ENCODE measurements around the gene TULP4.
"Not testable (repeated sequence)": the region's sequence is repeated elsewhere in the genome, so short reads cannot be mapped to it uniquely, and the experiment has no call there.

The TULP4 gene

GRCh38 chr6:158332237-158332636, 20.0 kb downstream of the TULP4 start:
- DNase-seq = no peak

- no peak for DNase-seq
Measured at GRCh38 chr6:158333094-158333493, 20.8 kb downstream of the TULP4 start.

DNA sequence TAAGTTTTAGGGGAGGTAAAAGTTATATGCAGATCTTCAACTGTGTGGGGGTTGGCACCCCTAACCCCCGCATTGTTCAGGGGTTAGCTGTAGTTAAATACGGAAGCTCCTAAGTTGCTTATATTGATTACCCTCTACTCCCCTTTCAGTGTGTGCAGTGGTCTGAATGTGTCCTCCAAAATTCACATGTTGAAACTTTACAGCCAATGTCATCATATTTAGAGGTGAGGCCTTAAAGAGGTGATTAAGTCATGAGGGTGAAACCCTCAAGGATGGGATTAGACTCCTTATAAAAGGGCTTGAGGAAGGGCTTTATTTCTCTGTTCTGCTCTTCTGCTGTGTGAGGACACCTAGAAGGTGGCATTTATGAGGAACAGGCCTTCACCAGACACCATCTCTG, 22.3 kb downstream of the TULP4 start:
- DNase-seq = no peak

- no peak for DNase-seq
Measured at GRCh38 chr6:158337332-158337731, 25.1 kb downstream of the TULP4 start.

- DNase-seq = no peak
Measured at GRCh38 chr6:158338311-158339112, 26.2 kb downstream of the TULP4 start.

GRCh38 chr6:158339197-158339596, 26.9 kb downstream of the TULP4 start:
- DNase-seq = not testable (repeated sequence)

DNA sequence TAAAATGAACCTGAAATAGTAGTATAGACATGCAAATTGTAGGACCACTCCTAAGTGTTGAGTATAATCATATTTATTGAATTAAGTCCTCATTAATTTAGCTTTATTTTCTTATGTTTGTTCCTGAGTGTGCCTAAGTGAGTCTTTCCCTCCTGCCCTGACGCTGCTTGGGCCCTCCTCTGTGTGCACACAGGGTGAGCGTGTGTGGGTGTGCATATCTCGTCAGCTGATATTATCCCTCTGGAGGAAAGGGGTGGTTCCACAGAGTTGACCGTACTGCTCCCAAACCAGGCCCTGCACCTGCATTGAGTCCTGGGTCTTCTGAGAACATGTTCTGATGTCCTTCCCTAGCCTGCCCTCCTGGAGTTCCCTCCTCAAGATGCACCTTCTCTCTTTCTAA, 28.0 kb downstream of the TULP4 start:
- DNase-seq = no peak

GRCh38 chr6:158344534-158344933, 32.3 kb downstream of the TULP4 start:
- DNase-seq = no peak

DNA sequence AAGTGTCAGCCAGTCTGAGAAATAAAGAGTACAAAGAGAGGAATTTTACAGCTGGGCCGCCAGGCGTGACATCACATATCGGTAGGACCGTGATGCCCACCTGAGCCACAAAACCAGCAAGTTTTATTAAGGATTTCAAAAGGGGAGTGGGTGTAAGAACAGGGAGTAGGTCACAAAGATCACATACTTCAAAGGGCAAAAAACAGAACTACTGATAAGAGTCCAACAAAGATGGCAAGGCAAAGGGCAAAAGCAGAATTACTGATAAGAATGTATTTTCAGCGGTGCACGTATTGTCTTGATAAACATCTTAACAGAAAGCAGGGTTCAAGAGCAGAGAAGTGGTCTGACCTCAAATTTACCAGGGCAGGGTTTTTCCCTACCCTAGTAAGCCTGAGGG, 33.2 kb downstream of the TULP4 start:
- DNase-seq = not testable (repeated sequence)

DNA sequence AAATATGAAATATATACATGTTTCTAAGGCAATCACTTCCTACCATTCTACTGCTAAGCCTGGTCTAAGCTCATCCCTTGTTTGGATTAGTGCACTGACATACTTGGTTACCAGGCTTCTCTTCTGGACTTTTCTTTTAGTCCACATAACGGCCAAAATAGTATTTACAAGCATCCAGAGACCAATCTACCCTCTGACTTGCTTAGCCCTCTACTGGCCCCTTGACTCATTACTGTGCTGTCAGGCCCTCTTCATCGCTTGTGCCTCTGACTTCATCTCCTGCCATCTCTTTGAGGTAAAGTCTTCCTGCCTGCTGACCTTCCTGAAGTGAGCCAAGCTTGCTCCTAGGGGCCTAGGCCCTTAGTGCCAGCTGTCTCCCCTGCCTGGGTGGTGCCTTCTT, 35.1 kb downstream of the TULP4 start:
- no peak for DNase-seq

GRCh38 chr6:158348737-158349504, 36.7 kb downstream of the TULP4 start:
- not testable (repeated sequence) for DNase-seq

DNA sequence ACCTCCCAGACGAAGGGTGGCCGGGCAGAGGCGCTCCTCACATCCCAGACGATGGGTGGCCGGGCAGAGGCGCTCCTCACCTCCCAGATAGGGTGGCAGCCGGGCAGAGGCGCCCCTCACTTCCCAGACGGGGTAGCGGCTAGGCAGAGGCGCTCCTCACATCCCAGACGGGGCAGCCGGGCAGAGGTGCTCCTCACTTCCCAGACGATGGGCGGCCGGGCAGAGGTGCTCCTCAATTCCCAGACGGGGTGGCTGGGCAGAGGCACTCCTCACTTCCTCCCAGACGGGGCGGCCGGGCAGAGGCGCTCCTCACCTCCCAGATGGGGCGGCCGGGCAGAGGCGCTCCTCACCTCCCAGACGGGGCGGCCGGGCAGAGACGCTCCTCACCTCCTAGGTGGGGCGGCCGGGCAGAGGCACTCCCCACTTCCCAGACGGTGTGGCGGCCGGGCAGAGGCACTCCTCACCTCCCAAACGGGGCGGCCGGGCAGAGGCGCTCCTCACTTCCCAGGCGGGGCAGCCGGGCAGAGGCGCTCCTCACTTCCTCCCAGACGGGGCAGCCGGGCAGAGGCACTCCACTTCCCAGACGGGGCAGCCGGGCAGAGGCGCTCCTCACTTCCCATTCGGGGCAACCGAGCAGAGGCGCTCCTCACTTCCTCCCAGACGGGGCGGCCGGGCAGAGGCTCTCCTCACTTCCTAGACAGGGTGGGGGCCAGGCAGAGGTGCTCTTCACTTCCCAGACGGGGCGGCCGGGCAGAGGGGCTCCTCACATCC, 37.4 kb downstream of the TULP4 start:
- DNase-seq = not testable (repeated sequence)

DNA sequence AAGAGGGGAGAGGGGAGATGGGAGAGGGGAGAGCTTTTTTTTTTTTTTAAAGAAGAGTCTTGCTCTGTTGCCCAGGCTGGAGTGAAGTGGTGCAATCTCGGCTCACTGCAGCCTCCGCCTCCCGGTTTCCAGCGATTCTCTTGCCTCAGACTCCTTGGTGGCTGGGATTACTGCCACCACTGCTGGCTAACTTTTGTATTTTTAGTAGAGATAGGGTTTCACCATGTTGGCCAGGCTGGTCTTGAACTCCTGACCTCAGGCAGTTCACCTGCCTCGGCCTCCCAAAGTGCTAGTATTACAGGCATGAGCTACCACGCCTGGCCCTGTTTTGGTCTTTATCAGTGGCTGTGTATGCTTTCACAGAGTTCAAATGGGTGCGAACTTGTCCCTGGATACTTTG, 38.5 kb downstream of the TULP4 start:
- not testable (repeated sequence) for DNase-seq

- DNase-seq = no peak
Measured at GRCh38 chr6:158353883-158354877, 41.9 kb downstream of the TULP4 start.

GRCh38 chr6:158356586-158357546, 44.6 kb downstream of the TULP4 start:
- no peak for DNase-seq

DNA sequence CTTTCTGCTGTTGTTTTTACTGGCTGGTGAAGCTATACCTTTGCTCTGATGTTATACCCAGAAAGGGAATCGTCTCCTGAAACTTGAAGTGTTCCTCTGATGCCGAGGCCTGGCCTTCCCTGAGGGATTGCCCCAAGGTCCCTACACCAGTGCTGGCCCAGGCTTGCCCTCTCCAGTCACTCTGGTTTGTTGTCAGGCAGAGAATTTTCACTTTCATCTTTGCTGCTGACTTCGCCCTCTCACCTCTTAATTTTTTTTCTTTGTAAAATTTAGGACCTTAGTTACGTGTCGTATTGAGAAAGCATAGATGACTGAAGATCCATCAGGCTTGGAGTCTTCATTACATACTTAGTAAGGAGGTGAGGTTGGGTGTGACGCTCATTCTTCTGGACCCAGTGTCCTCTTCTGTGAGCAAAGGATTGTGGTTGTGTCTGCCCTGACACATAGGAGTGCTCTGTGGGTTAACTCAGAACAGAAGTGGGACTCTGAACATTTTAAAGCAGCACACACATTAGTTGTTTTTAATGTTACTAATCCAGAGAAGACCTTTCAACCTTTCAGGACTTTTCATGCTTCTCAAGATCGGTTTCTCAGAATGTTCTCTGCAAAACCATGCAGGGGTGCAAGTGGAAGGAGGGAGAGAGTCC, 45.4 kb downstream of the TULP4 start:
- no peak for DNase-seq

DNA sequence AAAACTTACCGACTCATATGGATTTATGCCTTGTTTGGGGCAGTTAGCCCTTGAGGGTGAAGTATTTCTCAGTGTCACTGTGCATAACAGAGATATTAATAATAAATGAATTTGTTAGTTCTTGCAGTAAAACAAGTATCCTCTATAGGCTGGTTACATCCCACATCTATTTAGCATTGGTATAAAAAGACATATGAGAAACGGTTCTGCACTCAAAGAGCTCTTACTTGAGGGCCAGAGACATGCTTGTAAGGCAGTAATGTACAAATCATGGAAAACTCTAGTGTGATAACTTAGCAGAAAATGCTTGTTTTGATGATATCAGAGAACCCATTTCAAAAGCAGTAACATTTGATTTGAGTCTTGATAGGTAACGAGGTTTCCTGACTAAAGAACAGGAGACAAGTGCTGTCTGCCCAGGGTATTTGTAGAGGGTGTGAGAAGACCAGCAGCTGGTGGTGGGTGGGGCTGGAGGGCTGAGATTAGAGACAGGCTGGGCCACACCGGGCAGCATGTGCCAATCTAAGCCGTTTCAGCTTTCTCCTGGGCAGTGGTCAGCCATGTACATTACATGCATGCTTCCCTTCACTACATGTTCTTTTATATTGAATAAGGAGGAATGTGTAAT, 46.3 kb downstream of the TULP4 start:
- DNase-seq = no peak

- no peak for DNase-seq
Measured at GRCh38 chr6:158361068-158361467, 48.8 kb downstream of the TULP4 start.

- no peak for DNase-seq
Measured at GRCh38 chr6:158361961-158362669, 49.9 kb downstream of the TULP4 start.
